Thyroid gland (tissue), 4 donors: ENCODE data around the gene P2RY8. TPM values are rescaled to one million over a fixed set of nuclear protein-coding genes. Genes with fewer than 3 reads are reported as not detected.

Experiments used
- DNase-seq, 2 donors: peaks; one replicate each; pipeline ENCODE4 v3.0.0-alpha.2; 2019
- H3K27ac ChIP-seq, 3 donors: fragments of 200-600 bp; sonication (generic); 1 replicate in 2 of 3; 2 replicates in 1 of 3; pipeline ENCODE4 v1.5.1; 2016 to 2019; ENCODE audit warnings: mild to moderate bottlenecking in 1 of 3, moderate library complexity in 1 of 3
- H3K27me3 ChIP-seq: fragments of 200-600 bp; sonication (generic); one replicate; pipeline ENCODE4 v1.5.1; 2019
- H3K36me3 ChIP-seq, 2 donors: fragments of 200-600 bp; sonication (generic); one replicate each; pipeline ENCODE4 v1.5.1; 2016 to 2019
- H3K4me1 ChIP-seq, 2 donors: fragments of 200-600 bp; sonication (generic); one replicate each; pipeline ENCODE4 v1.5.1; 2017 to 2019
- H3K4me3 ChIP-seq, 3 donors: fragments of 200-600 bp; sonication (generic); replicated peaks in 1 of 3; 1 replicate in 2 of 3; 2 replicates in 1 of 3; pipeline ENCODE4 v1.5.1; 2016; ENCODE audit warnings: mild to moderate bottlenecking in 1 of 3
- H3K9me3 ChIP-seq: fragments of 200-600 bp; sonication (generic); one replicate; pipeline ENCODE4 v1.5.1; 2017
- POLR2A ChIP-seq, 2 donors: fragments of 450-650 bp; IDR thresholded peaks; one replicate each; pipeline ENCODE4 v1.6.1; 2017; ENCODE audit warnings: antibody characterized with exemption in 2 of 2, mild to moderate bottlenecking in 2 of 2, moderate library complexity in 1 of 2
- WGBS, 2 donors: methylation state at CpG; one replicate each; pipeline ENCODE4 v1.1.5; 2017; 5-methylcytosine and 5-hydroxymethylcytosine counted together
- intact Hi-C: fragments of 100-400 bp; cut with DNase I; formaldehyde crosslinking; loops from one replicate; pipeline ENCODE4 v1.15.1; 2023
- total RNA-seq, 4 donors: library from RNA; depleted of rRNA; stranded (reverse); fragments of >200 nt; gene quantifications; one replicate each; pipeline ENCODE4 v1.2.3, GENCODE V29; 2016
- TF ChIP-seq, protein P1 (sequence below), 6 experiments: fragments of 200-600 bp in 3 of 6; fragments of 450-650 bp in 3 of 6; sonication (generic) in 3 of 6; IDR thresholded peaks; one replicate each; pipeline ENCODE4 v1.5.1; 2016 to 2019; ENCODE audit warnings: antibody characterized with exemption in 6 of 6, mild to moderate bottlenecking in 2 of 6, inconsistent platforms in 1 of 6, moderate library complexity in 1 of 6

Gene P2RY8
- total RNA-seq, 4 donors from 2014 or later = 2.4 to 11.9 (median 3.0) TPM

DNA sequence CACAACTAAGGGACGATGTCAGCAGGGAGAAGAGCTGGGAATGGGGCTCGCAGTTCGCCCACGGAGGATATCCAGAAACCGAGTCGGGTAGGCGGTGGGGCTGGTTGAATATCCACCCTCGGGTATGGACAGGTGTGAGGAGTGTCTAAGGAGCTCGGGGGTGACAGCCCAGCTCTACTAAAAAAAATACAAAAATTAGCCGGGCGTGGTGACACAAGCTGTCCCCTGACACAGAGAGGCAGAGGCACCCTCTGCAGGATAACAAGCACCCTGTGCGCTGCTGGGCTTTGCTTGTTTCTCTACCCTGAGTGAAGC, 72.1 kb downstream of the P2RY8 start:
- peaks cover 4% of the 10 kb centered on the region for H3K27me3 ChIP-seq
- no peaks in the 10 kb centered on the region for H3K4me1 ChIP-seq
- no peak overlapping the region for H3K27ac ChIP-seq
- H3K36me3 ChIP-seq = no peaks in the 10 kb centered on the region
- no peak overlapping the region for H3K4me3 ChIP-seq
- H3K9me3 ChIP-seq = no peaks in the 10 kb centered on the region
- DNase-seq = no peak
- WGBS, 2 donors = 65 to 75% methylated on average over 12 of the region's 12 CpGs
- TF ChIP-seq, protein P1, sequence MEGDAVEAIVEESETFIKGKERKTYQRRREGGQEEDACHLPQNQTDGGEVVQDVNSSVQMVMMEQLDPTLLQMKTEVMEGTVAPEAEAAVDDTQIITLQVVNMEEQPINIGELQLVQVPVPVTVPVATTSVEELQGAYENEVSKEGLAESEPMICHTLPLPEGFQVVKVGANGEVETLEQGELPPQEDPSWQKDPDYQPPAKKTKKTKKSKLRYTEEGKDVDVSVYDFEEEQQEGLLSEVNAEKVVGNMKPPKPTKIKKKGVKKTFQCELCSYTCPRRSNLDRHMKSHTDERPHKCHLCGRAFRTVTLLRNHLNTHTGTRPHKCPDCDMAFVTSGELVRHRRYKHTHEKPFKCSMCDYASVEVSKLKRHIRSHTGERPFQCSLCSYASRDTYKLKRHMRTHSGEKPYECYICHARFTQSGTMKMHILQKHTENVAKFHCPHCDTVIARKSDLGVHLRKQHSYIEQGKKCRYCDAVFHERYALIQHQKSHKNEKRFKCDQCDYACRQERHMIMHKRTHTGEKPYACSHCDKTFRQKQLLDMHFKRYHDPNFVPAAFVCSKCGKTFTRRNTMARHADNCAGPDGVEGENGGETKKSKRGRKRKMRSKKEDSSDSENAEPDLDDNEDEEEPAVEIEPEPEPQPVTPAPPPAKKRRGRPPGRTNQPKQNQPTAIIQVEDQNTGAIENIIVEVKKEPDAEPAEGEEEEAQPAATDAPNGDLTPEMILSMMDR (IDR thresholded peaks at IDR 0.05) = no peak
- intact Hi-C loops = no loop called here

DNA sequence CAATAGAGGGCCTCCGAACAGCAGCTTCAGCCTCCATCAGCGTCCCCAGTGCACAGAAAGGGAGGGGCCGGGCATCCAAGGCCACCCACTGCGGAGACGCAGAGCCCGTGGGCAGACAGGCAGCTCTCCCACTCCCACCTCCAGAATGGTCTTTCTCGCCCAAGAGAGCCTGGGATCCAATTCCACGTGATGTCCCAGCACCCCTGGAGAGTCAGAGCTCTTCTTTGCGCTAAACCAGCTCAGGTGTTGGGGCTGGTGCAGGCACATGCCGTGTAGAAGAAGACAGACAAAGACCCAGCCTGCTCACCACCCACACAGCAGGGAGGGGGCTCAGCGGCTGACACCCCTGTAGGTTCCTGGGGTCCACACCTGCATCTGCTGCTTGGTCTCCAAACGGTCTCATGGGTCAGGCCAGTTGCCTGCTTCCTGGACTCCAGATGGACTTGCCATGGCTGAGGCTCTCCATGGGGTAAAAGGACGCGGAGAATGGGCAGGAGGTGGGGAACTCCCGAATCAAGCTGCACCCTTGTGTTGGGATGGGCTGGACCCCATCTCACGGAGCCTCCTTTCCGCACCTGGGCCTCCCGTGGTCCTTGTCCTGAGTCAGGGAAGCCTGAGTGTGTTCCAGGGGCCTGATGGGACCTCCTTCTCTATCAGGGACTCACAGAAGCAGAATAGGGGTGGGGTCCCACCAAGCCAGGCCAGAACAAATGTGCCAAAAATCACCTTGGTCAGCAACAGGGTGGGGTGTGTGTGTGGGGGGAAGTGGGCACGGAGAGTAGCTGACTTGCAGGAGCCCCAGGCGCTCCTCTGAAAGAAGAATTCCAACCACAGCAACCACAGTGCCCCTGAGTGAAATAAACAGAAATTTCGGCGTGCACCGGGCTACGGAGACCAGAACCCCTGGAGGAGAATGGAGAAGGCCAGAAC, 72.7 kb downstream of the P2RY8 start:
- WGBS, 2 donors = 79 to 82% methylated on average over 17 to 20 of the region's 24 CpGs
- Histone ChIP-seq H3K36me3 (no peaks in the 10 kb centered on the region), H3K27me3 (peaks cover 4% of the 10 kb centered on the region), H3K4me1 (no peaks in the 10 kb centered on the region), H3K27ac (no peak overlapping the region), H3K9me3 (no peaks in the 10 kb centered on the region), H3K4me3 (no peak overlapping the region)
- intact Hi-C loops = no loop called here
- TF ChIP-seq POLR2A (IDR thresholded peaks at IDR 0.05) = no peak
- TF ChIP-seq, protein P1 (IDR thresholded peaks at IDR 0.05) = no peak
- DNase-seq = no peak

DNA sequence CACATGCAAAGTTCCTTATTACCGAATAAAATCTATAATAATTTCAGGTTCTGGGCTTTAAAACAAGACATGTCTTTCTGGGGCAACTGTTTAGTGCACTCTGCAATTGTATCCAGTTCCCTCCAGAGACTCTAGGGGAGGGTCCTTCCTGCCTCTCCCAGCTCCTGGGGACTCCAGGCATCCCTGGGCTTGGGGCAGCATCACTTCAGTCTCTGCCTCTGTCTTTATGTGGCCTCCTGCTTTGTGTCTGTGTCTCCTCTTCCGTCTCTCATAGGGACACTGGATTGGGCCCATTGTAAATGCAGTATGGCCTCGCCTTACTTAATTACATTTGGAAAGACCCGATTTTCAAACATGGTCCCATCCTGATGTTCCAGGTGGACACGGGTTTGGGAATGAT, 73.4 kb downstream of the P2RY8 start:
- Histone ChIP-seq H3K36me3 (no peaks in the 10 kb centered on the region), H3K27me3 (peaks cover 4% of the 10 kb centered on the region), H3K27ac (peak overlapping the region in 1 of 3 donors; percentile 38), H3K4me1 (no peaks in the 10 kb centered on the region), H3K4me3 (no peak overlapping the region), H3K9me3 (no peaks in the 10 kb centered on the region)
- TF ChIP-seq, protein P1 (IDR thresholded peaks at IDR 0.05) = no peak
- TF ChIP-seq POLR2A (IDR thresholded peaks at IDR 0.05) = no peak
- 88% methylated on average over 5 of the region's 5 CpGs for WGBS, 2 donors
- intact Hi-C loops = no loop called here
- DNase-seq = no peak

DNA sequence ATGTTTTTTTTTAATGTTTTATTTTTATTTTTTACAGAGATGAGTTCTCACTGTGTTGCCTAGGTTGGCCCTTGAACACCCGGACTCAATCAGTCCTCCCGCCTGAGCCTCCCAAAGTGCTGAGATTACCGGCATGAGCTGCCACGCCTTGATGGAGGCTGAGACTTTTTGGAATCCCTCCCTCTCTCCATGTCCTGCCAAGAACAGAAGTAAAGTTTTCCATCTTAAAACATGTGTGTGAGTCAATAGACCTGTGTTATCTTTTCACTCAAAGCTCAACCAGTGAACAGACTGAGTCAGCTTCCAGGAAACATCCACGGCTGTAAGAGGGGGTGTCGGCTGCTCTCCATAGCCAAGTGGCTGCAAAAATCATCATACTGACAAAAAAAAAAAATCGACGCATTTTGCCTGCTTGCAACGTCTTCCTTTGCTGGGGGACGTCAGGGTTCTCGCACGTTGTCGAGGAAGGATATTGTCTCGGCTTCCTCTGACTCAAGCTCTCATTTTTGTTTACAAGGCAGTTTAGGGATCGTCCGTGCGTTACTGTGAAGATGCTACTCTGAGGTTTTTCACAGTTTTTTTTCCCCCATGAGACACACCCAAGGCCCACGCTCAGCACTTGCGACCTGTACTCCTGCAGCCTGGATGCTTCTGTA, 74.3 kb downstream of the P2RY8 start:
- peaks cover 4% of the 10 kb centered on the region for H3K27me3 ChIP-seq
- no peak overlapping the region for H3K4me3 ChIP-seq
- intact Hi-C loops = no loop called here
- TF ChIP-seq, protein P1 (IDR thresholded peaks at IDR 0.05) = no peak
- peak overlapping the region in 1 of 3 donors; percentile 17 for H3K27ac ChIP-seq
- DNase-seq = no peak
- H3K36me3 ChIP-seq = no peaks in the 10 kb centered on the region
- H3K4me1 ChIP-seq = no peaks in the 10 kb centered on the region
- H3K9me3 ChIP-seq = no peaks in the 10 kb centered on the region
- 52 to 64% methylated on average over 19 of the region's 19 CpGs for WGBS, 2 donors

DNA sequence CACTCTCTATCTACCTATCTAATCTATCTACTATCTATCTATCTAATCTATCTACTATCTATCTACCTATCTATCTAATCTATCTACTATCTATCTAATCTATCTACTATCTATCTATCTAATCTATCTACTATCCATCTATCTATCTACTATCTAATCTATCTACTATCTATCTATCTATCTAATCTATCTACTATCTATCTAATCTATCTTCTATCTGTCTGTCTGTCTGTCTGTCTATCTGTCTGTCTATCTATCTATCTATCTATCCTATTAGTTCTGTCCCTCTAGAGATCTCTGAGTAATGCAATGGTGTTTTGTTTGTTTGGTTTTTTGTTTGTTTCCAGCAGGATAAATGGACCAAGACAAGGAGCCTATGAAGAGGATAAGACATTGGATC, 74.9 kb downstream of the P2RY8 start:
- H3K4me3 ChIP-seq = no peak overlapping the region
- no peak for DNase-seq
- H3K4me1 ChIP-seq = no peaks in the 10 kb centered on the region
- no peak for TF ChIP-seq POLR2A (IDR thresholded peaks at IDR 0.05)
- TF ChIP-seq, protein P1 (IDR thresholded peaks at IDR 0.05) = no peak
- peaks cover 4% of the 10 kb centered on the region for H3K27me3 ChIP-seq
- H3K27ac ChIP-seq = no peak overlapping the region
- intact Hi-C loops = no loop called here
- H3K36me3 ChIP-seq = no peaks in the 10 kb centered on the region
- H3K9me3 ChIP-seq = no peaks in the 10 kb centered on the region
